ENCODE results near the gene GPR158.

GRCh38 chr10:25334445-25334844 is 159.6 kb downstream of the GPR158 start:
- TF ChIP-seq POLR2A (IDR thresholded peaks at IDR 0.05), result no peak
- TF ChIP-seq, protein P1, sequence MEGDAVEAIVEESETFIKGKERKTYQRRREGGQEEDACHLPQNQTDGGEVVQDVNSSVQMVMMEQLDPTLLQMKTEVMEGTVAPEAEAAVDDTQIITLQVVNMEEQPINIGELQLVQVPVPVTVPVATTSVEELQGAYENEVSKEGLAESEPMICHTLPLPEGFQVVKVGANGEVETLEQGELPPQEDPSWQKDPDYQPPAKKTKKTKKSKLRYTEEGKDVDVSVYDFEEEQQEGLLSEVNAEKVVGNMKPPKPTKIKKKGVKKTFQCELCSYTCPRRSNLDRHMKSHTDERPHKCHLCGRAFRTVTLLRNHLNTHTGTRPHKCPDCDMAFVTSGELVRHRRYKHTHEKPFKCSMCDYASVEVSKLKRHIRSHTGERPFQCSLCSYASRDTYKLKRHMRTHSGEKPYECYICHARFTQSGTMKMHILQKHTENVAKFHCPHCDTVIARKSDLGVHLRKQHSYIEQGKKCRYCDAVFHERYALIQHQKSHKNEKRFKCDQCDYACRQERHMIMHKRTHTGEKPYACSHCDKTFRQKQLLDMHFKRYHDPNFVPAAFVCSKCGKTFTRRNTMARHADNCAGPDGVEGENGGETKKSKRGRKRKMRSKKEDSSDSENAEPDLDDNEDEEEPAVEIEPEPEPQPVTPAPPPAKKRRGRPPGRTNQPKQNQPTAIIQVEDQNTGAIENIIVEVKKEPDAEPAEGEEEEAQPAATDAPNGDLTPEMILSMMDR (IDR thresholded peaks at IDR 0.05), result no peak
